K562 (cell line): ENCODE data around the gene MMP24. TPM values are rescaled to one million over a fixed set of nuclear protein-coding genes. Genes with fewer than 3 reads are reported as not detected.
A peak's percentile ranks its signal among the peaks of the same experiment; 100 is the strongest.

ENCODE experiments used
- CCAR2 ChIP-seq: fragments of 200-400 bp; formaldehyde crosslinking; IDR thresholded peaks from 2 replicates; pipeline ENCODE4 v1.6.1; 2017; ENCODE audit warnings: mild to moderate bottlenecking, low read depth, low read length
- DIDO1 ChIP-seq: fragments of 450-650 bp; IDR thresholded peaks from 2 replicates; pipeline ENCODE4 v1.6.1; 2016; ENCODE audit warnings: low read depth, missing biosample characterization, missing genetic modification characterization
- DPF2 ChIP-seq: fragments of 450-650 bp; IDR thresholded peaks from 2 replicates; pipeline ENCODE4 v1.6.1; 2016
- ETS2 ChIP-seq: IDR thresholded peaks from 2 replicates; pipeline ENCODE4 v1.6.1; 2016; ENCODE audit warnings: borderline replicate concordance, missing genetic modification characterization, mild to moderate bottlenecking, moderate library complexity, missing compliant biosample characterization; ENCODE audit not compliant: poor library complexity, severe bottlenecking
- FOXK1 ChIP-seq: sonication (generic); formaldehyde crosslinking; IDR thresholded peaks from 2 replicates; pipeline ENCODE4 v1.8.0; 2022; ENCODE audit warnings: missing genetic modification reagents, mild to moderate bottlenecking, borderline replicate concordance
- FOXK2 ChIP-seq, 2 experiments: fragments of 450-650 bp; IDR thresholded peaks in 1 of 2; conservative IDR thresholded peaks in 1 of 2; 2 replicates each; pipeline ENCODE4 v1.6.1; 2016; ENCODE audit warnings: low read depth in 2 of 2, mild to moderate bottlenecking in 1 of 2
- FOXM1 ChIP-seq, 2 experiments: fragments of 450-650 bp in 1 of 2; sonication (generic) in 1 of 2; formaldehyde crosslinking in 1 of 2; IDR thresholded peaks; 2 replicates each; pipeline versions ENCODE4 v1.6.1 to v1.9.0; 2017 to 2022; ENCODE audit warnings: low read depth in 2 of 2, mild to moderate bottlenecking in 2 of 2, missing genetic modification reagents in 1 of 2, moderate library complexity in 1 of 2
- HLTF ChIP-seq: fragments of 450-650 bp; IDR thresholded peaks from 2 replicates; pipeline ENCODE4 v1.6.1; 2016
- PHF21A ChIP-seq: fragments of 450-650 bp; IDR thresholded peaks from 2 replicates; pipeline ENCODE4 v1.6.1; 2017; ENCODE audit warnings: low read depth, borderline replicate concordance
- POLR3A ChIP-seq: IDR thresholded peaks from 2 replicates; pipeline ENCODE4 v1.6.1; 2011; ENCODE audit warnings: borderline replicate concordance, mild to moderate bottlenecking, moderate library complexity; ENCODE audit not compliant: insufficient read length, insufficient read depth; ENCODE audit errors: extremely low read depth
- RBFOX2 ChIP-seq: fragments of 200-400 bp; formaldehyde crosslinking; IDR thresholded peaks from 2 replicates; pipeline ENCODE4 v1.6.1; 2017; ENCODE audit warnings: low read depth, mild to moderate bottlenecking, low read length, moderate library complexity
- SAFB ChIP-seq: fragments of 200-400 bp; formaldehyde crosslinking; IDR thresholded peaks from 2 replicates; pipeline ENCODE4 v1.6.1; 2017; ENCODE audit warnings: low read depth, low read length, borderline replicate concordance
- SIN3A ChIP-seq, 2 experiments: fragments of 150-350 bp in 1 of 2; IDR thresholded peaks; 2 replicates each; pipeline ENCODE4 v1.6.1; 2011 to 2016; ENCODE audit warnings: borderline replicate concordance in 2 of 2, low read depth in 2 of 2, low read length in 2 of 2, mild to moderate bottlenecking in 2 of 2, moderate library complexity in 2 of 2; ENCODE audit not compliant: control insufficient read depth in 1 of 2
- TARDBP ChIP-seq: fragments of 450-650 bp; IDR thresholded peaks from 2 replicates; pipeline ENCODE4 v1.6.1; 2016
- TEAD4 ChIP-seq, 2 experiments: sonication (generic) in 1 of 2; formaldehyde crosslinking in 1 of 2; IDR thresholded peaks; 2 replicates each; pipeline versions ENCODE4 v1.6.1 to v1.8.0; 2012 to 2022; ENCODE audit warnings: borderline replicate concordance in 1 of 2, inconsistent platforms in 1 of 2, low read length in 1 of 2, mild to moderate bottlenecking in 1 of 2, missing genetic modification reagents in 1 of 2
- polyA plus RNA-seq, 8 experiments: library from polyadenylated mRNA; depleted of rRNA in 4 of 8; stranded (reverse) in 5 of 8; unstranded in 3 of 8; fragments of >200 nt; fragmentation: Nextera tagmentation in 2 of 8; fragmentation: Illumina TruSeq in 1 of 8; extraction: Ambion mirVana in 2 of 8; extraction: Trizol in 1 of 8; gene quantifications; 2 replicates each; pipeline versions ENCODE4 v1.2.1 to v1.2.3, GENCODE V29; 2011 to 2014; ENCODE audit warnings: inconsistent platforms in 1 of 8, missing spikeins in 1 of 8
- total RNA-seq, 7 experiments: library from RNA; depleted of rRNA in 6 of 7; stranded (reverse); fragments of >200 nt in 6 of 7; fragmentation: Illumina TruSeq in 2 of 7; extraction: Trizol in 2 of 7; gene quantifications; 2 replicates each; pipeline versions ENCODE4 v1.2.1 to v1.2.3, GENCODE V29; 2011 to 2021; ENCODE audit warnings: low replicate concordance in 1 of 7
- TF ChIP-seq, protein P1 (sequence below), 3 experiments: fragments of 200-800 bp in 1 of 3; sonication (Bioruptor generic) in 1 of 3; sonication (generic) in 1 of 3; formaldehyde crosslinking in 1 of 3; IDR thresholded peaks; 2 replicates each; pipeline versions ENCODE4 v1.6.1 to v1.8.0; 2016 to 2022; ENCODE audit warnings: mild to moderate bottlenecking in 2 of 3, missing compliant biosample characterization in 2 of 3, missing genetic modification characterization in 2 of 3, missing genetic modification reagents in 1 of 3
- TF ChIP-seq, protein P2 (sequence below): fragments of 250-450 bp; sonication (Bioruptor Pico); IDR thresholded peaks from 2 replicates; pipeline ENCODE4 v1.8.0; 2022; ENCODE audit warnings: moderate library complexity, mild to moderate bottlenecking, inconsistent platforms
- TF ChIP-seq, protein P3 (sequence below), 2 experiments: IDR thresholded peaks; 2 replicates each; pipeline ENCODE4 v1.6.1; 2011; ENCODE audit warnings: borderline replicate concordance in 1 of 2, control low read depth in 1 of 2, low read depth in 1 of 2, low read length in 1 of 2, mild to moderate bottlenecking in 1 of 2, mixed read lengths in 1 of 2, moderate library complexity in 1 of 2; ENCODE audit not compliant: insufficient read depth in 1 of 2, insufficient read length in 1 of 2, poor library complexity in 1 of 2, severe bottlenecking in 1 of 2; ENCODE audit errors: extremely low read depth in 1 of 2

MMP24 gene
- total and polyA plus RNA-seq, 9 of the 15 experiments (the other 6 are each of a cell fraction or from before 2014, with no cell fraction given): 0.03 to 0.07 (median 0.03) TPM; not detected in 6

DNA sequence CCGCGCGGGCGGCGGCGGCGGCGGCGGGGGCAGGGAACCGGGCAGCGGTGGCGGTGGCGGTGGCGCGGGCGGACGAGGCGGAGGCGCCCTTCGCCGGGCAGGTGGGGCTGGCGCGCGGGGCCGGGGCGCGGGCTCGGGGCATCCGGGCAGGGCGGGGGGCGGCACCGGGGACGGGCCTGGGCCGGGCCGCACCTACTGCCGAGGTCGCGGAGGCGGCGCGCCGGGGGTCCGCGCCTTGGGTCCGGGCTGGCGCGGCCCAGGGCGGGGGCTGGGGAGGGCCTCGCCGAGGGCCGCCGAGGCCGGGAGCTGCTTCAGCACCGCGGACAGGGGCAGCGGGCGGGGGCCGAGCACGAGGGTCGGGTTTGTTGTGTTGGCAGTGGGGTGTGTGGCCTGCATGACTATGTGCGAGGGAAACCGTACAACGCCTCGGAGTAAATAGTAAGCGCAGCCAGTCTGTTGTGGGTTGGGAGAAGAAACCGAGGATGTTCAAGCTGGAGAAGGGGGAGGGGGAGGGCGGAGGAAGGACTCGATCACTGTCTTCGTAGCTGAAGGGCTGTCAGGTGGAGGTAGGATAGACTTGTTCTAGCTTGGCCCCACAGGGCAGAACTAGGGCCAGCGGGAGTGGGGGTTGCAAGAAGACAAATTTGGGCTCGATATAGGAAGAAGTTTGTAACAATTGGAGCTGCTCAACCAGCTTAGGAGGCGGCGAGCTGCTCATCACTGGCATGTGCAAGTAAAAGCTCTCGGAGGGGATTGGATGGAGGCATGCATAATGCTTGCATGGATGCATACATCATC lies 593 bp downstream of the MMP24 start (continued):
- no peak for TF ChIP-seq TEAD4 (IDR thresholded peaks at IDR 0.05; ENCODE audit: low read length)
- TF ChIP-seq TEAD4 (CRISPR knock-in tag; IDR thresholded peaks at IDR 0.05; ENCODE audit: borderline replicate concordance): no peak
- TF ChIP-seq DPF2: no peak
- no peak for TF ChIP-seq ETS2 (tag)
- peak; percentile 64 to 99; a peak in 3 of 4 replicates for TF ChIP-seq SIN3A (IDR thresholded peaks at IDR 0.05; ENCODE audit: borderline replicate concordance in 2 of 2, control insufficient read depth in 1 of 2, low read depth in 2 of 2, low read length in 2 of 2)
- TF ChIP-seq CCAR2: no peak
- TF ChIP-seq DIDO1 (tag): no peak
- TF ChIP-seq, protein P1, sequence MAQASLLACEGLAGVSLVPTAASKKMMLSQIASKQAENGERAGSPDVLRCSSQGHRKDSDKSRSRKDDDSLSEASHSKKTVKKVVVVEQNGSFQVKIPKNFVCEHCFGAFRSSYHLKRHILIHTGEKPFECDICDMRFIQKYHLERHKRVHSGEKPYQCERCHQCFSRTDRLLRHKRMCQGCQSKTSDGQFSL (CRISPR knock-in tag; IDR thresholded peaks at IDR 0.05): 0 out of 2 replicates have a peak, but pooled peaks have one; percentile 20
- TF ChIP-seq, protein P1 (tag; IDR thresholded peaks at IDR 0.05): no peak
- TF ChIP-seq POLR3A: no peak
- TF ChIP-seq TARDBP: no peak
- no peak for TF ChIP-seq HLTF
- TF ChIP-seq RBFOX2: no peak
- no peak for TF ChIP-seq PHF21A
- peak in 1 of 2 experiments; percentile 36; a peak in 1 of 4 replicates for TF ChIP-seq FOXK2 (conservative IDR thresholded peaks at IDR 0.05 in 1 of 2, IDR thresholded peaks at IDR 0.05 in 1 of 2; ENCODE audit: low read depth in 2 of 2)
- TF ChIP-seq, protein P2, sequence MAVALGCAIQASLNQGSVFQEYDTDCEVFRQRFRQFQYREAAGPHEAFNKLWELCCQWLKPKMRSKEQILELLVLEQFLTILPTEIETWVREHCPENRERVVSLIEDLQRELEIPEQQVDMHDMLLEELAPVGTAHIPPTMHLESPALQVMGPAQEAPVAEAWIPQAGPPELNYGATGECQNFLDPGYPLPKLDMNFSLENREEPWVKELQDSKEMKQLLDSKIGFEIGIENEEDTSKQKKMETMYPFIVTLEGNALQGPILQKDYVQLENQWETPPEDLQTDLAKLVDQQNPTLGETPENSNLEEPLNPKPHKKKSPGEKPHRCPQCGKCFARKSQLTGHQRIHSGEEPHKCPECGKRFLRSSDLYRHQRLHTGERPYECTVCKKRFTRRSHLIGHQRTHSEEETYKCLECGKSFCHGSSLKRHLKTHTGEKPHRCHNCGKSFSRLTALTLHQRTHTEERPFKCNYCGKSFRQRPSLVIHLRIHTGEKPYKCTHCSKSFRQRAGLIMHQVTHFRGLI: no peak
- 0 out of 2 replicates have a peak, but pooled peaks have one; percentile 21 for TF ChIP-seq FOXK1
- TF ChIP-seq SAFB: no peak
- no peak for TF ChIP-seq FOXM1 (IDR thresholded peaks at IDR 0.05; ENCODE audit: low read depth)
- peak; percentile 35; the same call in 1 of the 2 replicates for TF ChIP-seq FOXM1 (CRISPR knock-in tag; IDR thresholded peaks at IDR 0.05; ENCODE audit: low read depth)
- TF ChIP-seq, protein P3, sequence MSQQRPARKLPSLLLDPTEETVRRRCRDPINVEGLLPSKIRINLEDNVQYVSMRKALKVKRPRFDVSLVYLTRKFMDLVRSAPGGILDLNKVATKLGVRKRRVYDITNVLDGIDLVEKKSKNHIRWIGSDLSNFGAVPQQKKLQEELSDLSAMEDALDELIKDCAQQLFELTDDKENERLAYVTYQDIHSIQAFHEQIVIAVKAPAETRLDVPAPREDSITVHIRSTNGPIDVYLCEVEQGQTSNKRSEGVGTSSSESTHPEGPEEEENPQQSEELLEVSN (IDR thresholded peaks at IDR 0.05; ENCODE audit: borderline replicate concordance in 1 of 2, extremely low read depth in 1 of 2, insufficient read depth in 1 of 2, insufficient read length in 1 of 2, low read depth in 1 of 2, low read length in 1 of 2, poor library complexity in 1 of 2, severe bottlenecking in 1 of 2): peak in 1 of 2 experiments; percentile 85
- TF ChIP-seq, all 486 proteins: peak for 47
